ENCODE measurements around the gene USP17L26. TPM values are rescaled to one million over a fixed set of nuclear protein-coding genes. Genes with fewer than 3 reads are reported as not detected.
"Not testable (repeated sequence)": the region's sequence is repeated elsewhere in the genome, so short reads cannot be mapped to it uniquely, and the experiment has no call there.

USP17L26 gene
- total RNA-seq: not detected

- not testable (repeated sequence) for H3K27me3 ChIP-seq; H3K36me3 ChIP-seq; DNase-seq (ENCODE audit: low spot score in 2 of 2); H3K4me1 ChIP-seq; H3K9me3 ChIP-seq; H3K27ac ChIP-seq; H3K4me3 ChIP-seq
- no CpG with 5 or more reads among the region's 15 CpGs for WGBS, 2 donors
Observed at GRCh38 chr4:9334358-9334757, at the start of gene USP17L26. TSS of gene USP17L26 (plus strand) at chr4:9334658. CDS start at chr4:9334658, 0 bp downstream.

- not testable (repeated sequence) for H3K27me3 ChIP-seq
Observed at GRCh38 chr4:9324191-9324590, 10.3 kb upstream of the USP17L26 start.

GRCh38 chr4:9324865-9325264, 9.6 kb upstream of the USP17L26 start, which contains the start of gene USP17L24:
TSS of gene USP17L24 (plus strand) at chr4:9325165. CDS start at chr4:9325165, 0 bp downstream.
- H3K27ac ChIP-seq; H3K4me1 ChIP-seq; H3K4me3 ChIP-seq; H3K36me3 ChIP-seq; H3K27me3 ChIP-seq; DNase-seq (ENCODE audit: low spot score in 2 of 2); H3K9me3 ChIP-seq: not testable (repeated sequence)
- no CpG with 5 or more reads among the region's 15 CpGs for WGBS, 2 donors

More at GRCh38 chr4:9324191-9324590, 10.3 kb upstream of the USP17L26 start:
- H3K4me1 ChIP-seq; H3K27ac ChIP-seq; H3K4me3 ChIP-seq; H3K36me3 ChIP-seq; DNase-seq (ENCODE audit: low spot score in 2 of 2); H3K9me3 ChIP-seq: not testable (repeated sequence)
- 76 to 86% methylated on average over 5 to 9 of the region's 13 CpGs for WGBS, 2 donors

GRCh38 chr4:9329611-9330010, 4.8 kb upstream of the USP17L26 start, which contains the start of gene USP17L25:
TSS of gene USP17L25 (plus strand) at chr4:9329911. CDS start at chr4:9329911, 0 bp downstream.
- H3K36me3 ChIP-seq; H3K4me1 ChIP-seq; H3K4me3 ChIP-seq; H3K27ac ChIP-seq; H3K27me3 ChIP-seq; DNase-seq (ENCODE audit: low spot score in 2 of 2); H3K9me3 ChIP-seq: not testable (repeated sequence)
- WGBS, 2 donors: no CpG with 5 or more reads among the region's 15 CpGs

GRCh38 chr4:9339103-9339502, 4.6 kb downstream of the USP17L26 start, which contains the start of gene USP17L5:
TSS of gene USP17L5 (plus strand) at chr4:9339403. CDS start at chr4:9339403, 0 bp downstream.
- not testable (repeated sequence) for H3K27ac ChIP-seq; DNase-seq (ENCODE audit: low spot score in 2 of 2); H3K9me3 ChIP-seq; H3K4me3 ChIP-seq; H3K36me3 ChIP-seq; H3K27me3 ChIP-seq; H3K4me1 ChIP-seq
- WGBS, 2 donors: no CpG with 5 or more reads among the region's 15 CpGs

GRCh38 chr4:9343848-9344247, 9.4 kb downstream of the USP17L26 start, which contains the start of gene USP17L27:
TSS of gene USP17L27 (plus strand) at chr4:9344148. CDS start at chr4:9344148, 0 bp downstream.
- not testable (repeated sequence) for H3K27me3 ChIP-seq; DNase-seq (ENCODE audit: low spot score in 2 of 2); H3K27ac ChIP-seq; H3K36me3 ChIP-seq; H3K4me1 ChIP-seq; H3K9me3 ChIP-seq; H3K4me3 ChIP-seq
- no CpG with 5 or more reads among the region's 15 CpGs for WGBS, 2 donors

- H3K27me3 ChIP-seq; H3K27ac ChIP-seq; DNase-seq (ENCODE audit: low spot score in 2 of 2); H3K4me1 ChIP-seq; H3K9me3 ChIP-seq; H3K4me3 ChIP-seq; H3K36me3 ChIP-seq: not testable (repeated sequence)
- no CpG with 5 or more reads among the region's 15 CpGs for WGBS, 2 donors
Observed at GRCh38 chr4:9348593-9348992, 14.1 kb downstream of the USP17L26 start, which contains the start of gene USP17L28. TSS of gene USP17L28 (plus strand) at chr4:9348893. CDS start at chr4:9348893, 0 bp downstream.

- H3K4me3 ChIP-seq; H3K27ac ChIP-seq; H3K36me3 ChIP-seq; H3K27me3 ChIP-seq; H3K4me1 ChIP-seq; H3K9me3 ChIP-seq; DNase-seq (ENCODE audit: low spot score in 2 of 2): not testable (repeated sequence)
- WGBS, 2 donors: no CpG with 5 or more reads among the region's 18 CpGs
Observed at GRCh38 chr4:9350866-9351265, 16.4 kb downstream of the USP17L26 start.

GRCh38 chr4:9353338-9353737, 18.9 kb downstream of the USP17L26 start, which contains the start of gene USP17L29:
TSS of gene USP17L29 (plus strand) at chr4:9353638. CDS start at chr4:9353638, 0 bp downstream.
- H3K27me3 ChIP-seq; H3K4me3 ChIP-seq; H3K27ac ChIP-seq; H3K4me1 ChIP-seq; DNase-seq (ENCODE audit: low spot score in 2 of 2); H3K36me3 ChIP-seq; H3K9me3 ChIP-seq: not testable (repeated sequence)
- no CpG with 5 or more reads among the region's 15 CpGs for WGBS, 2 donors

- not testable (repeated sequence) for H3K9me3 ChIP-seq; H3K4me3 ChIP-seq; H3K36me3 ChIP-seq; DNase-seq (ENCODE audit: low spot score in 2 of 2); H3K27ac ChIP-seq; H3K4me1 ChIP-seq; H3K27me3 ChIP-seq
- no CpG with 5 or more reads among the region's 15 CpGs for WGBS, 2 donors
Observed at GRCh38 chr4:9362829-9363228, 28.4 kb downstream of the USP17L26 start, which contains the start of gene USP17L30. TSS of gene USP17L30 (plus strand) at chr4:9363129. CDS start at chr4:9363129, 0 bp downstream.

- WGBS, 2 donors: 38 to 53% methylated on average over 1 of the region's 1 CpG
- not testable (repeated sequence) for H3K4me1 ChIP-seq; H3K27ac ChIP-seq; DNase-seq (ENCODE audit: low spot score in 2 of 2); H3K27me3 ChIP-seq; H3K9me3 ChIP-seq; H3K4me3 ChIP-seq; H3K36me3 ChIP-seq
Observed at GRCh38 chr4:9379881-9380280, 45.4 kb downstream of the USP17L26 start.
